OCI-LY3 (cell line): ENCODE results near the gene PTN.

Source experiments
- H2AFZ ChIP-seq: fragments of 200-600, 300-600 bp; shearing (Covaris generic); 2 replicates; pipeline ENCODE4 v1.6.0; 2014; ENCODE audit warnings: antibody characterized with exemption, low read depth, low read length
- H3K27ac ChIP-seq: fragments of 200-600, 300-600 bp; sonication (generic); 2 replicates; pipeline ENCODE4 v1.5.1; 2014; ENCODE audit warnings: mild to moderate bottlenecking, low read length, moderate library complexity, mixed read lengths
- H3K27me3 ChIP-seq: fragments of 200-600, 300-600 bp; sonication (generic); 2 replicates; pipeline ENCODE4 v1.6.1; 2014; ENCODE audit warnings: low read depth, low read length, mixed read lengths
- H3K36me3 ChIP-seq: fragments of 200-600, 300-600 bp; sonication (generic); replicated peaks from 2 replicates; pipeline ENCODE3; 2014; ENCODE audit warnings: low read depth, low read length, mixed read lengths
- H3K4me1 ChIP-seq: fragments of 300-600, 200-600 bp; sonication (generic); 2 replicates; pipeline ENCODE4 v1.6.1; 2014; ENCODE audit warnings: low read length, mixed read lengths
- H3K4me2 ChIP-seq: fragments of 200-600, 300-600 bp; sonication (generic); 2 replicates; pipeline ENCODE4 v1.6.1; 2014; ENCODE audit warnings: low read length, mixed read lengths
- H3K4me3 ChIP-seq: fragments of 300-600, 200-600 bp; sonication (generic); 2 replicates; pipeline ENCODE4 v1.5.1; 2014; ENCODE audit warnings: antibody characterized with exemption, mild to moderate bottlenecking, low read length, moderate library complexity
- H3K79me2 ChIP-seq: fragments of 300-600, 200-600 bp; shearing (Covaris generic); 2 replicates; pipeline ENCODE4 v1.6.1; 2014; ENCODE audit warnings: mild to moderate bottlenecking, low read length, mixed read lengths
- H3K9ac ChIP-seq: fragments of 300-600, 200-600 bp; shearing (Covaris generic); 2 replicates; pipeline ENCODE4 v1.6.0; 2014; ENCODE audit warnings: mild to moderate bottlenecking, low read length, moderate library complexity
- H3K9me3 ChIP-seq: fragments of 200-600, 300-600 bp; shearing (Covaris generic); 2 replicates; pipeline ENCODE4 v1.6.1; 2014; ENCODE audit warnings: low read length, mixed read lengths; ENCODE audit not compliant: insufficient read depth
- H4K20me1 ChIP-seq: fragments of 200-600, 300-600 bp; sonication (generic); 2 replicates; pipeline ENCODE4 v1.6.1; 2016; ENCODE audit warnings: low read length, mixed read lengths; ENCODE audit not compliant: insufficient read depth
- CTCF ChIP-seq: fragments of 200-600, 300-600 bp; sonication (generic); IDR thresholded peaks from 2 replicates; pipeline ENCODE4 v1.5.1; 2014; ENCODE audit warnings: antibody characterized with exemption, low read length, low read depth
- EZH2phosphoT487 ChIP-seq: fragments of 200-600 bp; shearing (Covaris generic); IDR thresholded peaks from 2 replicates; pipeline ENCODE4 v1.6.1; 2018; ENCODE audit warnings: antibody characterized with exemption, mixed run types, low read depth

PTN gene

GRCh38 chr7:137337902-137338301 lies 5.6 kb downstream of the PTN start:
- no peaks in the 10 kb centered on the region for H3K4me1 ChIP-seq
- no peaks in the 10 kb centered on the region for H3K9me3 ChIP-seq
- no peaks in the 10 kb centered on the region for H3K36me3 ChIP-seq
- TF ChIP-seq EZH2phosphoT487 (no peak), CTCF (peak; percentile 36; the same call in 1 of the 2 replicates)
- no peak overlapping the region for H3K4me2 ChIP-seq
- no peak overlapping the region for H3K9ac ChIP-seq
- H2AFZ ChIP-seq, result no peak overlapping the region
- no peak overlapping the region for H3K27ac ChIP-seq
- no peaks in the 10 kb centered on the region for H4K20me1 ChIP-seq
- no peaks in the 10 kb centered on the region for H3K27me3 ChIP-seq
- no peak overlapping the region for H3K4me3 ChIP-seq
- no peaks in the 10 kb centered on the region for H3K79me2 ChIP-seq

GRCh38 chr7:137335814-137336213 lies 7.7 kb downstream of the PTN start:
- Histone ChIP-seq H3K4me2 (no peak overlapping the region), H3K4me3 (no peak overlapping the region), H3K27ac (no peak overlapping the region), H3K9me3 (no peaks in the 10 kb centered on the region), H4K20me1 (no peaks in the 10 kb centered on the region), H3K36me3 (no peaks in the 10 kb centered on the region), H3K79me2 (no peaks in the 10 kb centered on the region), H3K9ac (no peak overlapping the region), H3K27me3 (no peaks in the 10 kb centered on the region), H2AFZ (no peak overlapping the region), H3K4me1 (no peaks in the 10 kb centered on the region)
- TF ChIP-seq EZH2phosphoT487 (no peak), CTCF (no peak)

- Histone ChIP-seq H4K20me1 (no peaks in the 10 kb centered on the region), H3K9ac (no peak overlapping the region), H3K4me3 (no peak overlapping the region), H3K27ac (no peak overlapping the region), H3K36me3 (no peaks in the 10 kb centered on the region), H3K79me2 (no peaks in the 10 kb centered on the region), H2AFZ (no peak overlapping the region), H3K4me2 (no peak overlapping the region), H3K4me1 (no peaks in the 10 kb centered on the region), H3K9me3 (no peaks in the 10 kb centered on the region), H3K27me3 (no peaks in the 10 kb centered on the region)
- TF ChIP-seq EZH2phosphoT487 (no peak), CTCF (no peak)
These were observed 12.2 kb downstream of the PTN start for GRCh38 chr7:137331378-137331777.

GRCh38 chr7:137329411-137329810 lies 14.1 kb downstream of the PTN start:
- no peak for TF ChIP-seq CTCF
- TF ChIP-seq EZH2phosphoT487, result no peak
- Histone ChIP-seq H2AFZ (no peak overlapping the region), H3K27ac (no peak overlapping the region), H3K79me2 (no peaks in the 10 kb centered on the region), H3K4me2 (no peak overlapping the region), H3K36me3 (no peaks in the 10 kb centered on the region), H3K4me3 (no peak overlapping the region), H4K20me1 (no peaks in the 10 kb centered on the region), H3K27me3 (no peaks in the 10 kb centered on the region), H3K9me3 (no peaks in the 10 kb centered on the region), H3K4me1 (no peaks in the 10 kb centered on the region), H3K9ac (no peak overlapping the region)
